Measurements from ENCODE around the gene SLMAP.

The SLMAP gene

DNA sequence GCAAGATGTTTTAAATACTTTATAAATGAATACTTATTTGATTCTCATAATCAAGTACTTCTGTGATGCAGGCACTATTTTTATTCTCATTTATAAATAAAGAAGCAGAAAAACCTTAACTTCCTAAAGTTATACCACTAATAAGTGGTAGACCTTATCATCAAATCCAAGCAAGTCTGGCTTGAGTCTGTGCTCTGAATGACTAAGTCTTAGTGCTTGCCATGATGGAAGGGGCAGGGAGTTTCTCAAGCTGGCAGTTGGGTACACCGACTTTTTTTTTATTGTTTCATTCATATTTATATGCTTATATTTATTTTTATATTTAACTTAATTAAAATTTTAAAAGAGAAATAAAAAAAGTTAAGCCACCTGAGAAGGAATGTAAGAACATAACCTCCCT lies 23.6 kb downstream of the SLMAP start:
- Histone ChIP-seq H3K27me3 (ENCODE audit: insufficient read depth, low read length) (no peaks in the 10 kb centered on the region), H3K9ac (ENCODE audit: low read depth, low read length) (no peak overlapping the region), H3K4me1 (ENCODE audit: insufficient read depth, low read length) (no peaks in the 10 kb centered on the region), H3K4me3 (ENCODE audit: low read length) (no peak overlapping the region), H3K9me3 (ENCODE audit: insufficient read depth, low read depth, low read length) (no peaks in the 10 kb centered on the region), H3K36me3 (ENCODE audit: insufficient read depth, low read depth, low read length) (no peaks in the 10 kb centered on the region), H3K27ac (ENCODE audit: low read length) (no peak overlapping the region)

DNA sequence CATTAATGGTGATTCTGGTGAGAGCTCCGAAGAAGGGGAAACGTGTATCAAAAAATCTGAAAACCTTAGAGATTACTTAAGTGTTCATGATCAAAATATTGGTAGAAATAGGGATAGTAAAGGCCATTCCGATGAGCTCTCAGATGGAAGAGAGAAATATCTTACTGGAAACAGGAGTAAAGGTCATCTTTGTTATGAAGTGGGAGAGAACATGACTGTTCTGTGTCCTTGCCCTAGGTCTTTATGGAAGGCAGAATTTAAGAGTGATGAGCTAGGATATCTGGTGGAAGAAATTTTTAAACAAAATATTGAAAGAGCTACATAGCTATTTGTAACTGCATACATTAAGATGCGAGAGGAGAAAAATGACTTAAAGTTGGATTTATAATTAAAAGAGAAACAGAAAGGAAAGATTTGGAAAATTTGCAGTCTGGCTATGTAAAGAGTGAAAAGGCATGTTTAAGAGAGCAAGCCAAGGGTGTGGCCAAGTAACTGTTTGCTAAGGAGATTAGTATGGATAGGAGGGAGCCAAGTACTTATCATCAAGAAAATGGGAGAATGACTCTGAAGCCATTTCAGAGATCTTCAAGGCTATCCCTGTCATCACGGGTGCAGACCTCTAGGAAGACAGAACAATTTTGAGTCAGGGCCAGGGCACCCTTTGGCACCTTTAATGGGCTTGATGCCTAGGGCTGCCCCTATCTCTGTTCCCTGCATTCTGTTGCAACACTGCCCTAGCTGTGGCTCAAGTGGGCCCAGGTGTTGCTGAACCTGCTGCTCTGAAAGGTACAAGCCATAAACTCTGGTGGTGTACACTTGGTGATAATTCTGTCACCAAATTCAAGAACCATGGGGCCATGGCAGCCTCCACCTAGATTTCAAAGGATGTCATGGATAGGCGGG lies 27.3 kb downstream of the SLMAP start:
- Histone ChIP-seq H3K27ac (ENCODE audit: low read length) (no peak overlapping the region), H3K27me3 (ENCODE audit: insufficient read depth, low read length) (no peaks in the 10 kb centered on the region), H3K9me3 (ENCODE audit: insufficient read depth, low read depth, low read length) (no peaks in the 10 kb centered on the region), H3K36me3 (ENCODE audit: insufficient read depth, low read depth, low read length) (no peaks in the 10 kb centered on the region), H3K4me3 (ENCODE audit: low read length) (no peak overlapping the region), H3K4me1 (ENCODE audit: insufficient read depth, low read length) (peaks cover 9% of the 10 kb centered on the region; the same call in 1 of the 2 replicates), H3K9ac (ENCODE audit: low read depth, low read length) (no peak overlapping the region)

DNA sequence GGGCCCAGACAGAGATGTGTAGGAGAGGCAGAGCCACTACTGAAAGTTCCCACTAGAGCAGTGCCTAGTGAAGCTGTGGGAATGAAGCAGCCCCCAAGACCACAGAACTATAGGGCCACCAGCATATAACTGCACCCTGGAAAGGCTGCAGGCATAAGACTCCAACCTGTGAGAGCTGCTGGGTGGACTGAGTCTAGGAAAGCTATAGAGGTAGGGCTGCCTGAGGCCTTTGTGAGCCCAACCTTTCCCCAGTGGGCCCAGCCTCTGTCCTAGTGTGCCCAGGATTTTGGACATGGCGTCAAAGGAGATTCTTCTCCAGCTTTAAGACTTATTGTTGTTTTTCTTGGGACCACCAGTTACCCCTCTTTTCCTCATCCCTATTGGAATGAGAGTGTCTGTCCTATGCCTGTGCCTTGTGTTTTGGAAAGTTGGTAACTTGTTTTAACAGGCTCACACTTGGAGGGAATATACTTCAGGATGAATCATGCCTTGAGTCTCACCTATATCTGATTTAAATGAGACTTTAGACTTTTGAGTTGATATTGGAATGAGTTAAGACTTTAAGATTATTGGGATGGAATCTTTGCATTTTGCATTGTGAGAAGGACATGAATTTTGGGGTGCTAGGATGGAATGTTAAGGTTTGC lies 28.1 kb downstream of the SLMAP start:
- H3K27ac ChIP-seq (ENCODE audit: low read length): no peak overlapping the region
- H3K27me3 ChIP-seq (ENCODE audit: insufficient read depth, low read length): no peaks in the 10 kb centered on the region
- no peak overlapping the region for H3K9ac ChIP-seq (ENCODE audit: low read depth, low read length)
- no peaks in the 10 kb centered on the region for H3K36me3 ChIP-seq (ENCODE audit: insufficient read depth, low read depth, low read length)
- no peaks in the 10 kb centered on the region for H3K9me3 ChIP-seq (ENCODE audit: insufficient read depth, low read depth, low read length)
- peaks cover 13% of the 10 kb centered on the region; the same call in 1 of the 2 replicates for H3K4me1 ChIP-seq (ENCODE audit: insufficient read depth, low read length)
- H3K4me3 ChIP-seq (ENCODE audit: low read length): no peak overlapping the region

DNA sequence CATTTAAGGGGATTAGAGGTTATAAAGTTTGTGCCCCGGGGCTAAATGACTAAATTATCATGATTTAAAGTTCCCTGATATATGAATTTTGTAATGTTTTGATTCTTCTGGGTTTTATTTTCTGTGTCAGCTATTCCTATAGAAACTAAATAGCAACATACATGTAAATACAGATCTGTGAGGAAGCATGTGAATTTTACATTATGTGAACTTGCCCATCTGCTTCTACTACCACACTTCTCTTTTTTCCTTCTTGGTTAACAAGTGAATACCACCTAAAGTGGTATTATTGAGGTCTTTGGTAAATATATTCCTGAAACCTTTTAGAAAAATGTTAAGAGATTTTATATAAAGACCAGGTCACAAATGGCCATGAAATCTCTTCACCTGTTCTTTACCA lies 29.3 kb downstream of the SLMAP start:
- H3K27me3 ChIP-seq (ENCODE audit: insufficient read depth, low read length): no peaks in the 10 kb centered on the region
- no peaks in the 10 kb centered on the region for H3K9me3 ChIP-seq (ENCODE audit: insufficient read depth, low read depth, low read length)
- peaks cover 13% of the 10 kb centered on the region; the same call in 1 of the 2 replicates for H3K4me1 ChIP-seq (ENCODE audit: insufficient read depth, low read length)
- no peaks in the 10 kb centered on the region for H3K36me3 ChIP-seq (ENCODE audit: insufficient read depth, low read depth, low read length)
- no peak overlapping the region for H3K27ac ChIP-seq (ENCODE audit: low read length)
- H3K9ac ChIP-seq (ENCODE audit: low read depth, low read length): no peak overlapping the region
- H3K4me3 ChIP-seq (ENCODE audit: low read length): no peak overlapping the region

DNA sequence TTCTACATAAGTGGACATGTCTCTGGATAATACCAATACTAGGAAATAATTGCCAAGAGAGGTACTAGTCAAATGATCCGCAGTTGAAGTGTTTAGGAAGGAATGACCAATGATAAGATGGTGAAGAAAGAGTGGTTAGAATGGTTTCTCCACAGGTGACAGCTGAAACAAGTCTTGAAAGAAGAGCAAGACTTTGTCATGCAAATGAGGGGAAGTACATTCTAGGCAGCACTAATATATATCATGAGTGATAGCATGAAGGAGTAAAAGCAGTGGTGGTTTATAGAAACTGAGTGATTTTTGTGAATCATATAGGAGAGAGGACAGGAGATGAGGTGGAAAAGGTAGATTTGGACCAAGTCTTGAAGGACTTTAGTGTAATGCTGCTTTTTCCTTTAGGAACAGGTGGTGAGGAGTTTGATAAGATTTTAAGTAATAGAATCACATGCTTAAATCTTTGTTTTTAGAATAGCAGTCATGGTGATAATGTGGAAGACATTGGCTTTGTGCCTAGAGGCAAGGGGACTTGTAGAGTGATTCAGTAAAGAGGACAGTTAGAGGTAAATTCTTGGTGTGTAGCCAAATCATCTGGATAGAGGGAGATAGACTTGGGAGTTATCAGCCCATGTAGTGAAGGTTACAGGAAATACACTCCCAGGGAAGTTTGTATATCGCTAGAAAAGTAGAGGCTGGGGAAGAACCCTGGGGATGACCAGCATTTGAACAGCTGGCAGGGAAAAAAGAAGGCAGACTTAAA lies 31.9 kb downstream of the SLMAP start:
- no peaks in the 10 kb centered on the region for H3K36me3 ChIP-seq (ENCODE audit: insufficient read depth, low read depth, low read length)
- no peak overlapping the region for H3K27ac ChIP-seq (ENCODE audit: low read length)
- peaks cover 13% of the 10 kb centered on the region; the same call in 1 of the 2 replicates for H3K4me1 ChIP-seq (ENCODE audit: insufficient read depth, low read length)
- no peaks in the 10 kb centered on the region for H3K9me3 ChIP-seq (ENCODE audit: insufficient read depth, low read depth, low read length)
- no peak overlapping the region for H3K4me3 ChIP-seq (ENCODE audit: low read length)
- H3K27me3 ChIP-seq (ENCODE audit: insufficient read depth, low read length): no peaks in the 10 kb centered on the region
- no peak overlapping the region for H3K9ac ChIP-seq (ENCODE audit: low read depth, low read length)

DNA sequence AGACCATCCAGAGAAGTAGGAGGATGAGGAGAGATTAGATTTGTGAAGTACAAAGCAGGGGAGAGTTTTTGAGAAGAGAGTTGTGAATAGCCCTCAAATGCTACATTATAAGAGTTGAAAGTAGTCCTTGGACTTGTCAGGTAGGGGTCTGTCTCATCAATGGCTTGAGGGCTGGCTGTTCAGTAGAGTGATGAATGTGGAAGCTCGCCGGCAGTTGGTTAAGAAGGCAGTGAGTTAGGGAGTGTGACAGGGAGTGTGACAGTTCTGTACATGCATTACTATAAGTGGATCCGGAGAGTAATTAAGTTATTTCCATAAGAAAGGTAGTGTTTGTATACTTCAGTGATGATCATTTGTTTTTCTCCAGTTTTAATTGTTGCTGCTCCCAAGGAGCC lies 32.5 kb downstream of the SLMAP start:
- H3K27ac ChIP-seq (ENCODE audit: low read length): no peak overlapping the region
- peaks cover 13% of the 10 kb centered on the region; the same call in 1 of the 2 replicates for H3K4me1 ChIP-seq (ENCODE audit: insufficient read depth, low read length)
- H3K4me3 ChIP-seq (ENCODE audit: low read length): no peak overlapping the region
- H3K9ac ChIP-seq (ENCODE audit: low read depth, low read length): no peak overlapping the region
- H3K36me3 ChIP-seq (ENCODE audit: insufficient read depth, low read depth, low read length): no peaks in the 10 kb centered on the region
- H3K27me3 ChIP-seq (ENCODE audit: insufficient read depth, low read length): no peaks in the 10 kb centered on the region
- no peaks in the 10 kb centered on the region for H3K9me3 ChIP-seq (ENCODE audit: insufficient read depth, low read depth, low read length)

DNA sequence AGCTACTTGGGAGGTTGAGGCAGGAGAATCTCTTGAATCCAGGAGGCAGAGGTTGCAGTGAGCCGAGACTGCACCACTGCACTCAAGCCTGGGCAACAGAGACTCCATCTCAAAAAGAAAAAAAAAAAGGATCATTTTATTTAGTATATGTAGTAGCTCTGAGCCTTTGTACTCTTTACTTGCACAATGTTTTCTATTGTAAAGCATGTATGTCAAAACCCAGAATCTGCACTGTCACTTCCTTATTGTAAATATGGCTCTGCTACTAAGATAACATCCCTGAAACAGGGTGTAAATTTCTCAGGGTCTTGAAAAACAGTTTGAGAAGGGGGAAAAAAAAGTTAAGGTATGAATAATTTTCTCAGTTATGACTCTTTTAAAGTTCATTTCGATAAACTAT lies 35.1 kb downstream of the SLMAP start:
- Histone ChIP-seq H3K9ac (ENCODE audit: low read depth, low read length) (no peak overlapping the region), H3K4me3 (ENCODE audit: low read length) (no peak overlapping the region), H3K4me1 (ENCODE audit: insufficient read depth, low read length) (peaks cover 13% of the 10 kb centered on the region; the same call in 1 of the 2 replicates), H3K27ac (ENCODE audit: low read length) (no peak overlapping the region), H3K27me3 (ENCODE audit: insufficient read depth, low read length) (no peaks in the 10 kb centered on the region), H3K36me3 (ENCODE audit: insufficient read depth, low read depth, low read length) (no peaks in the 10 kb centered on the region), H3K9me3 (ENCODE audit: insufficient read depth, low read depth, low read length) (no peaks in the 10 kb centered on the region)

DNA sequence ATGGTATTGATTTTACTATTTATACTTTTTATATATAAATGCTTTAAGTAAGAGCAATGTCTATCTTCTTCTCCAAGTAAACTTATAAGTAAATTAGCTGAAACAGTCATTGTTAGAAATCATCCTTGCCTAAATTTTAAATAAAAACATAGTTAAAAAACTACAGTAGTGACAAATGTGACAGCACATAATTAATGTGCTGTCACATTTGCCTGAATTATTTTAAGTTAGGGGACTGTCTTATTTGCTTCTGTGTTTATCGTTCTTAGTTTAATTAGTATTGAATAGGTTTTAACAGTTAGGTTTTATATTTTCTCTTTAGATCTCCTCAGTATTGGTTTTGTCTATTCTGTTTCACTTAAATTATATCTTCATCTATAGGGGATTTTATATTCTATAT lies 36.1 kb downstream of the SLMAP start:
- no peak overlapping the region for H3K9ac ChIP-seq (ENCODE audit: low read depth, low read length)
- no peak overlapping the region for H3K27ac ChIP-seq (ENCODE audit: low read length)
- H3K27me3 ChIP-seq (ENCODE audit: insufficient read depth, low read length): no peaks in the 10 kb centered on the region
- no peaks in the 10 kb centered on the region for H3K36me3 ChIP-seq (ENCODE audit: insufficient read depth, low read depth, low read length)
- no peaks in the 10 kb centered on the region for H3K9me3 ChIP-seq (ENCODE audit: insufficient read depth, low read depth, low read length)
- peaks cover 13% of the 10 kb centered on the region; the same call in 1 of the 2 replicates for H3K4me1 ChIP-seq (ENCODE audit: insufficient read depth, low read length)
- H3K4me3 ChIP-seq (ENCODE audit: low read length): no peak overlapping the region

DNA sequence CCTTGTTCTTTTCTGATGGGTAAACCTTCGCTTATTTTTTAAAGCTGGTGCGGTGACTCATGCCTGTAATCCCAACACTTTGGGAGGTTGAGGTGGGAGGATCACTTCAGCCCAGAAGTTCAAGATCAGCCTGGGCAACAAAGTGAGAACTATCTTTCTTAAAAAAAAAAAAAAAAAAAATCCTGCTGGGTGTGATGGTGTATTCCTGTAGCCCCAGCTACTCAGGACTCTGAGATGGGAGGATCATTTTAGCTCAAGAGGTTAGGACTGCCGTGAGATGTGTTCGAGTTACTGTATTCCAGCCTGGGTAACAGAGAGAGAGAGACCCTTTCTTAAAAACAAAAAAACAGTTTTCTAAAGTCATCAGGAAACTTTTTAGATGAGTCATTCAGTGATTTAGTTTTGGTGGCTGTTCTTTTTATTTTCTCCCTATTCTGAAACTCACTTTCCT lies 37.7 kb downstream of the SLMAP start:
- H3K9ac ChIP-seq (ENCODE audit: low read depth, low read length): no peak overlapping the region
- H3K9me3 ChIP-seq (ENCODE audit: insufficient read depth, low read depth, low read length): no peaks in the 10 kb centered on the region
- no peak overlapping the region for H3K27ac ChIP-seq (ENCODE audit: low read length)
- no peak overlapping the region for H3K4me3 ChIP-seq (ENCODE audit: low read length)
- H3K4me1 ChIP-seq (ENCODE audit: insufficient read depth, low read length): peaks cover under 1% of the 10 kb centered on the region; the same call in 1 of the 2 replicates
- H3K27me3 ChIP-seq (ENCODE audit: insufficient read depth, low read length): no peaks in the 10 kb centered on the region
- no peaks in the 10 kb centered on the region for H3K36me3 ChIP-seq (ENCODE audit: insufficient read depth, low read depth, low read length)

DNA sequence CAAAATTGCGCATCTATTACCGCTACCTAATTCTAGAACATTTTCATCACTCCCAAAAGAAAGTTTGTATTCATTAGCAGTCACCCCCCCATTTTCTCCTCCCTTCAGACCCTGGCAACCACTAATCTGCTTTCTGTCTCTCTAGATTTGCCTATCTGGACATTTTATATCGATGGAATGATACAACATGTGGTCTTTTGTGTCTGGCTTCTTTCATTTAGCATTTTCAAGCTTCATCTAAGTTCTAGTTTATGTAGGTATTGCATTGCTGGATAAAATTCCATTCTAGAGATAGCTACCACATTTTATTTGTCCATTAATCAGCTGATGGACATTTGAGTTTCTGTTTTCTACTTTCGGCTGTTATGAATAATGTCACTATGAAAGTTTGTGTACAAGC lies 38.4 kb downstream of the SLMAP start:
- Histone ChIP-seq H3K36me3 (ENCODE audit: insufficient read depth, low read depth, low read length) (no peaks in the 10 kb centered on the region), H3K9me3 (ENCODE audit: insufficient read depth, low read depth, low read length) (no peaks in the 10 kb centered on the region), H3K4me3 (ENCODE audit: low read length) (no peak overlapping the region), H3K27ac (ENCODE audit: low read length) (no peak overlapping the region), H3K9ac (ENCODE audit: low read depth, low read length) (no peak overlapping the region), H3K4me1 (ENCODE audit: insufficient read depth, low read length) (no peaks in the 10 kb centered on the region), H3K27me3 (ENCODE audit: insufficient read depth, low read length) (no peaks in the 10 kb centered on the region)

DNA sequence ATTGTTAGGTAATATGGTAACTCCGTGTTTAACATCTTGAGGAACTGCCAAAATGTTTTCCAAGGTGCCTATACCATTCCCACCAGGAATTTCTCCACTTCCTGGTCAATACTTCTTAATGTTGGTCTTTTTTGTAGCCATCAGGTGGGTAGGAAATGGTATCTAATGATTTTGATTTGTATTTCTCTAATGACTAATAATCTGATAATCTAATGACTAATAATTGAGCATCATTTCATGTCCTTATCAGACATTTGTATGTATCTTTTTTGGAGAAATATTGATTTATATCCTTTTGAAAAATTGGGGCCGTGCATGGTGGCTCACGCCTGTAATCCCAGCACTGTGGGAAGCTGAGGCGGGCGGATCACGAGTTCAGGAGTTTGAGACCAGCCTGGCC lies 38.8 kb downstream of the SLMAP start:
- no peaks in the 10 kb centered on the region for H3K36me3 ChIP-seq (ENCODE audit: insufficient read depth, low read depth, low read length)
- H3K9ac ChIP-seq (ENCODE audit: low read depth, low read length): no peak overlapping the region
- H3K27ac ChIP-seq (ENCODE audit: low read length): no peak overlapping the region
- no peaks in the 10 kb centered on the region for H3K27me3 ChIP-seq (ENCODE audit: insufficient read depth, low read length)
- no peak overlapping the region for H3K4me3 ChIP-seq (ENCODE audit: low read length)
- no peaks in the 10 kb centered on the region for H3K4me1 ChIP-seq (ENCODE audit: insufficient read depth, low read length)
- H3K9me3 ChIP-seq (ENCODE audit: insufficient read depth, low read depth, low read length): no peaks in the 10 kb centered on the region

All from iPS-20b (cell line).